Uterus (tissue), 2 donors: ENCODE results near the gene CAND1.

Experiments used
- CTCF ChIP-seq, 4 experiments: fragments of 200-600 bp in 2 of 4; fragments of 450-650 bp in 2 of 4; sonication (generic) in 2 of 4; IDR thresholded peaks; one replicate each; pipeline ENCODE4 v1.5.1; 2016 to 2019; ENCODE audit warnings: antibody characterized with exemption in 4 of 4, mild to moderate bottlenecking in 2 of 4, moderate library complexity in 1 of 4
- POLR2A ChIP-seq, 2 donors: fragments of 450-650 bp; IDR thresholded peaks; one replicate each; pipeline ENCODE4 v1.6.1; 2016; ENCODE audit warnings: antibody characterized with exemption in 2 of 2, mild to moderate bottlenecking in 1 of 2, moderate library complexity in 1 of 2

- TF ChIP-seq CTCF (IDR thresholded peaks at IDR 0.05) (no peak), POLR2A (IDR thresholded peaks at IDR 0.05) (no peak)
These were observed 85.2 kb downstream of the CAND1 start for GRCh38 chr12:67354322-67354721.
